ENCODE results near the gene DHRS7B. TPM values are rescaled to one million over a fixed set of nuclear protein-coding genes. Genes with fewer than 3 reads are reported as not detected.
"Not testable (repeated sequence)": the region's sequence is repeated elsewhere in the genome, so short reads cannot be mapped to it uniquely, and the experiment has no call there.

Gene DHRS7B
- total and polyA plus RNA-seq, 2 experiments from 2014 or later: 34.2 to 41.0 TPM

GRCh38 chr17:21105064-21105894 is 21.5 kb upstream of the DHRS7B start:
- H3K4me1 ChIP-seq (ENCODE audit: low read depth): peaks cover 8% of the 10 kb centered on the region
- DNase-seq (ENCODE audit: low read depth in 1 of 2, low spot score in 1 of 2): no peak
- H3K36me3 ChIP-seq: no peaks in the 10 kb centered on the region
- no peak overlapping the region for H3K27ac ChIP-seq
- H3K27me3 ChIP-seq: no peaks in the 10 kb centered on the region
- no peak for TF ChIP-seq CTCF (IDR thresholded peaks at IDR 0.05; ENCODE audit: low read depth, low read length)
- H3K4me3 ChIP-seq: no peak overlapping the region
- H3K9me3 ChIP-seq (ENCODE audit: low read depth): no peaks in the 10 kb centered on the region

GRCh38 chr17:21106316-21106715 is 20.4 kb upstream of the DHRS7B start:
- Histone ChIP-seq H3K36me3 (no peaks in the 10 kb centered on the region), H3K27ac (no peak overlapping the region), H3K9me3 (ENCODE audit: low read depth) (no peaks in the 10 kb centered on the region), H3K4me1 (ENCODE audit: low read depth) (peaks cover 8% of the 10 kb centered on the region), H3K27me3 (no peaks in the 10 kb centered on the region), H3K4me3 (no peak overlapping the region)
- no peak for DNase-seq (ENCODE audit: low read depth in 1 of 2, low spot score in 1 of 2)
- TF ChIP-seq CTCF (IDR thresholded peaks at IDR 0.05; ENCODE audit: low read depth, low read length): no peak

GRCh38 chr17:21107067-21107650 is 19.6 kb upstream of the DHRS7B start:
- not testable (repeated sequence) for H3K36me3 ChIP-seq; H3K4me1 ChIP-seq (ENCODE audit: low read depth); H3K27me3 ChIP-seq; DNase-seq (ENCODE audit: low read depth in 1 of 2, low spot score in 1 of 2); H3K4me3 ChIP-seq; H3K27ac ChIP-seq; H3K9me3 ChIP-seq (ENCODE audit: low read depth)

GRCh38 chr17:21108651-21109050 is 18.1 kb upstream of the DHRS7B start:
- Histone ChIP-seq H3K9me3 (ENCODE audit: low read depth) (no peaks in the 10 kb centered on the region), H3K27me3 (no peaks in the 10 kb centered on the region), H3K4me3 (no peak overlapping the region), H3K36me3 (no peaks in the 10 kb centered on the region), H3K4me1 (ENCODE audit: low read depth) (no peaks in the 10 kb centered on the region), H3K27ac (no peak overlapping the region)
- TF ChIP-seq CTCF (IDR thresholded peaks at IDR 0.05; ENCODE audit: low read depth, low read length): no peak
- no peak for DNase-seq (ENCODE audit: low read depth in 1 of 2, low spot score in 1 of 2)

GRCh38 chr17:21113049-21113690 is 13.6 kb upstream of the DHRS7B start:
- Histone ChIP-seq H3K9me3 (ENCODE audit: low read depth) (no peaks in the 10 kb centered on the region), H3K4me3 (no peak overlapping the region), H3K36me3 (no peaks in the 10 kb centered on the region), H3K4me1 (ENCODE audit: low read depth) (no peaks in the 10 kb centered on the region), H3K27me3 (no peaks in the 10 kb centered on the region), H3K27ac (no peak overlapping the region)
- DNase-seq (ENCODE audit: low read depth in 1 of 2, low spot score in 1 of 2): no peak
- no peak for TF ChIP-seq CTCF (IDR thresholded peaks at IDR 0.05; ENCODE audit: low read depth, low read length)

- no peaks in the 10 kb centered on the region for H3K4me1 ChIP-seq (ENCODE audit: low read depth)
- no peak overlapping the region for H3K27ac ChIP-seq
- no peak overlapping the region for H3K4me3 ChIP-seq
- TF ChIP-seq CTCF (IDR thresholded peaks at IDR 0.05; ENCODE audit: low read depth, low read length): no peak
- no peaks in the 10 kb centered on the region for H3K27me3 ChIP-seq
- DNase-seq (ENCODE audit: low read depth in 1 of 2, low spot score in 1 of 2): no peak
- H3K36me3 ChIP-seq: no peaks in the 10 kb centered on the region
- no peaks in the 10 kb centered on the region for H3K9me3 ChIP-seq (ENCODE audit: low read depth)
Observed at GRCh38 chr17:21113716-21114115, 13.0 kb upstream of the DHRS7B start.

- DNase-seq (ENCODE audit: low read depth in 1 of 2, low spot score in 1 of 2); H3K4me3 ChIP-seq; H3K27me3 ChIP-seq; H3K36me3 ChIP-seq; H3K27ac ChIP-seq; H3K4me1 ChIP-seq (ENCODE audit: low read depth); H3K9me3 ChIP-seq (ENCODE audit: low read depth): not testable (repeated sequence)
Observed at GRCh38 chr17:21114791-21115190, 12.0 kb upstream of the DHRS7B start.
